HG02981 (cell line): ENCODE measurements around the gene LRRC73.
"Not testable (repeated sequence)": the region's sequence is repeated elsewhere in the genome, so short reads cannot be mapped to it uniquely, and the experiment has no call there.

Experiments used
- ATAC-seq: cut with Tn5 transposase; IDR thresholded peaks from one replicate; pipeline ENCODE4 v1.9.1; 2021; ENCODE audit warnings: mild to moderate bottlenecking, moderate library complexity; ENCODE audit not compliant: unreplicated experiment

The LRRC73 gene

DNA sequence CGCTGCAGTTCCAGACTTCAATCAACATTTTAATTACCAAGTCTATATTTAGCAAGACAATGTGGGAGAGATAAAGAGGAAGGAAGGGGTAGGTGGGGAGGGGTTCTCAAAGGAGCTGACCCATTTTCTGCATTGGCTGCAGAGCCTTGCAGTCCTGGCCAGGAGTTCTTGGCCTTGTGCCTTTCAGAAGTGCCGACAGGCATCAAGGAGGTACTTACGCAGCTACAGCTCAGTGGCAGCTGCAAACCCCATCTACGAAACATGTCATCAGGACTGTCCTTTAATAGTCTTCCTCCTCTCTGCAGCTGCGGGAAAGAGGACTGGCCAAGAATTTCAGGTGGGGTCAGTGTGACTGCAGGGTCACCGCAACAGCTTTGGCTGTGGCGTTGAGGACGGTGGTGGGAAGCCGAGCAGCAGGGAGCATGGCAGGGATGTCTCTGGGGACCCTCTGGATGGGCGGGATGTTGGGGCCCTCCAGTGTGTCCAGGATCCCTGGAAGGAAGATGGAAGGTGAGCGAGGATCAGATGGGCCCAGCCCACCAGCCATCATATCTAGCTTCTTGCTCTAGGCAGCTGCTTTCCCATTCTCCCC is 1.8 kb upstream of the LRRC73 start:
- ATAC-seq = no peak

DNA sequence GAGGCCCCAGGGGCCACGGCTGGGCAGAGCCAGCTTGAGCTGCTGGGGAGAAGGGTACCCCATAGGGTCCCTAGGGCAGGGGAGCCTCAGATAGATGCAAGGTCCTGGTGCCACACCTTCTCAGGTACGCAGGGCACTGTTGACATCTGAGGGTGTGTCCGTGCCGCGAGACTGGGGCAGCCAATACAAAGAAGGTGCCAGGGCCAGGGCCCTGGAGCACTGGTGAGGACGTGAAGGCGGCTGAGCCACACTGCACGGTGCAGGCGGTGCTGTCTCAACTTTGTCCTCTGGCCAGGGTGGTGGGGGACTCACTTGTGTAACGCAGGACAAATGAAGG is 649 bp upstream of the LRRC73 start:
- no peak for ATAC-seq

DNA sequence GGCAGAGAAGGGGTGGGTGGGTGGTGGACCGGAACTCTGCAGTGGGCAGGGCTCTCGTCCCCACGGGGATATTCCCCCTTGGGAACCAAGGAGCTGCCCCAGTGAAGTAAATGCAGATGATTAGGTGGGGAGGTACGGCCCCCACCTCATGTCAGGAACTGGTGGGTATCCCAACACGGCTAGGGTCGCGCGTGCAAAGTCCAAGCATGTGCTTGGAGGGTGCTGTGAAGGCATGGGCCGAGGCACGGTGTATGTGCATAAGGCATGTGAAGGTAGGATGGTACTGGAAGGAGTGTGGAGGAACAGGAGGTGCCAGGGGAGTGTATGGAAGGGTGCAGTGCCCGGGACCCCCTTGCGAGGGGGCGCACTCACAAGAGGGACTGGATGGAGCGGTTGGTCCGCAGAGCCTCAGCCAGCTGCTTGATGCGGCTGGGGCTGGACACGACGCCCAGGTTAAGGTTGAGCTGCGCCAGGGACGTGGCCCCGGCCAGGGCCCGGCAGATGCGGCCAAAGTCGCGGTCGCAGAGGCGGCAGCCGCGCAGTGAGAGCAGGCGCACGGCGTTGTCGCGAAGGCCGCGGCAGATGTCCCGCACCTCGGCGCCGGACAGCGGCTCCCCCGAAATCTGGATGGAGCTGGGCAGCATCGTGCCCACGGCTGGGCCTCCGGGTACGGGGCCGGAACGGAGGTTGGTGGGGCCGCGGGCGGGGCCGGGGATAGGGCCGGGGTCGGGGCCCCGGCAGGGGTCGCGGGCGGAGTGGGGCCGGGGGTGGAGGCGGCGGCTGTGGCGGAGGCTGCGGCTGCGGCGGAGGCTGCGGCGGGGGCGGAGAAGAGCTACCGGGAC is 783 bp downstream of the LRRC73 start:
- ATAC-seq = no peak

DNA sequence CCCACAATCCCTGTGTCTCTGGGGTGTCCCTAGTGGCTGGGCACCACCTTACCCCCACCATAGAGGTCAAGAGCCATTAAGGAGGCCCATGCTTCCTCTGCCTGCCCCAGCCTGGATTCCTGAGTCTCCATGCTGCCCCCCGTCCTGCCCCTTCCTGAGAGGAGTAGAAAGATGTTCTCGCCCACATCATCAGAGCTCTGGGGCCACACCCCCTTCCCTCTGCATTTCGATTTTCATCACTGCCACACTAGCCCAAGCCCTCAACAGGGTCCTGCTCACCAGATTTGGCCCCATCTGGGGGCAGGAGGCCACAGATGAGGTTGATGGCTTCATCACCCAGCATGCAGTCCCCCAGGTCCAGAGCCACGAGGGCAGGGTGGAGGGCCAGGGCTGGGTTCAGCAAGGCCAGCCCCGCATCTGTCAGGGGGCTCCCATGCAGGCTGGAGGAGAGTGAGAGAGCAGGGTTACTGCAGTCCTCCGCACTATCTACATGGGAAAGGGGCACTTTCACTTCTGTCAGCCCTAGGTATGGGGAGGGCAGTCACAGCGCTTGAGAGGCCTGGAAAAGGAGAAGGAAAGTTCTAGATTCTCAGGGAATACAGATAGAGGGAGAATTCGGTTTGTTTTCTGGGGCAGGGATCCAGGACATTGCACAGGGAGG is 1.5 kb downstream of the LRRC73 start:
- ATAC-seq = no peak

DNA sequence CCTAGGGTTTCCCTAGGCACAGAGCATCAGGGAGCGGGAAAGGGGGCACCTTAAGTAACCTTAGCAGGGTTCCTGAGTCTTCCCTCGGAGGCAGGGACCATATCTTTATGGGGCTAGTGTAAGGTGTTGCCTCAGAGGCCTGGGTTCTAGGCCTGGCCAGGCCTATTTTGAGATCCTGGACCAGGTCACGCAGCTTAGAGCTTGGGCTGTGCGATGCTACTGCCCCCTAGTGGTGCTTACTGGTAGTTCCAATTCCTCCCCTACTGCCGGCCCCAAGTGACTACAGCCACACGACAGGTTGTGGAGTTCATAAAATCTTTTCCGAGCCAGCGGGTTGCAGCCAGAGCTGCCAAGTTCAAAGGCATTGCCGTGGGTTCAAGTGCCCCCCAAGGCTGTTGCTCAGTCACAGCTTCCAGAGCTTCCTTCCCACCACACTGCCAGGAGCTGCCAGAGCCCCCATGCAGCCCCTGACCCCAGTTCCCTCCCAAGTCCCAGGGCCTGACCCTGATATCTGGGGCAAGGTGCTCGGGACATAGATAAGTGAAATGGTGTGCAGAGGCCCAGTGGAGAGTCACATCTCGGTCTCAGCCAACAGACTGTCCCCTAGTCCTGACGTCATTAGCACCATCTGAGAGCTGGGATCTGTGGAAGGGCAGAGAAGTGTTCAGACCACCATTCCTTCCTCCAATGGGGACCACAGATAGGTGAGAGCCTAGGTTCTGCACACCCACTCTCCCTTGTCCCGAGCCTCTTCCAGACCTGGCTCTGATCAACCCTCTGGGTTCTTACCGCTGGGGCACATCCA is 3.3 kb downstream of the LRRC73 start:
- no peak for ATAC-seq

DNA sequence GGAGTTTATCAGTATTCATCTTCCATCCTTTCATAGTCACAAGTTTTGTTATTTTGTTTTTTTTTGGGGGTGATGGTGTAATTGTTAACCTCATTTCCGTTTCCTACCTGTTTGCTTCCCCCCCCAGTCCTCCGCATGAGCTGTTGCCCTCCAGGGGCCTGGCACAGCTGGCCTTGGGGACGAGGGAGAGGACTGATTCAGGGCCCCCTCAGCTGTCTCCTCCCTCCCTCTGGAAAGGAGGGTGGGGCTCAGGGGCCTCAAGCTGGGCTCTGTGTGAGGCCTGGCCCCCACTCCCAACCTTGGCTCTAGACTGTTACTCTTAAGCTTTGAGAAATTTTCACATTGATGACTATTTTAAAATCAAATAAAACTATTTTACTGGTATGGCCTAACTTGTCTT is 4.0 kb downstream of the LRRC73 start:
- no peak for ATAC-seq

DNA sequence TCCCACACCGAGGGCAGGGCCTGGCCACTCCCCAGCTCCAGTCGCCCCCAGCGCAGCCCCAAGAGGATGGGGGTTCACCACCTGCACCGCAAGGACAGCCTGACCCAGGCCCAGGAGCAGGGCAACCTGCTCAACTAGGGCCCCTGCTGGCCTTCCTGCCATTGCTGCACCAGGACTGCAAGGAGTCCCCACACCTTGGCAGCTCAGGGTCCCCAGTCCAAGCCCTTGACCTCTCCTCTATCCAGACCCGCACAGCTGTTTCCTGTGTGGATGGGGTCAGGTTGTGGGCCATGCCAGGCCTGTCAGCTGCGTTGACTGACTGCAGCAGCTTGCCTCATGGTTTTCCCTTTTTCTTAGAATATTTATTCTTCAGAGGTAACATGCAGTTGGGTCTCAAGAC is 4.4 kb downstream of the LRRC73 start:
- no peak for ATAC-seq

DNA sequence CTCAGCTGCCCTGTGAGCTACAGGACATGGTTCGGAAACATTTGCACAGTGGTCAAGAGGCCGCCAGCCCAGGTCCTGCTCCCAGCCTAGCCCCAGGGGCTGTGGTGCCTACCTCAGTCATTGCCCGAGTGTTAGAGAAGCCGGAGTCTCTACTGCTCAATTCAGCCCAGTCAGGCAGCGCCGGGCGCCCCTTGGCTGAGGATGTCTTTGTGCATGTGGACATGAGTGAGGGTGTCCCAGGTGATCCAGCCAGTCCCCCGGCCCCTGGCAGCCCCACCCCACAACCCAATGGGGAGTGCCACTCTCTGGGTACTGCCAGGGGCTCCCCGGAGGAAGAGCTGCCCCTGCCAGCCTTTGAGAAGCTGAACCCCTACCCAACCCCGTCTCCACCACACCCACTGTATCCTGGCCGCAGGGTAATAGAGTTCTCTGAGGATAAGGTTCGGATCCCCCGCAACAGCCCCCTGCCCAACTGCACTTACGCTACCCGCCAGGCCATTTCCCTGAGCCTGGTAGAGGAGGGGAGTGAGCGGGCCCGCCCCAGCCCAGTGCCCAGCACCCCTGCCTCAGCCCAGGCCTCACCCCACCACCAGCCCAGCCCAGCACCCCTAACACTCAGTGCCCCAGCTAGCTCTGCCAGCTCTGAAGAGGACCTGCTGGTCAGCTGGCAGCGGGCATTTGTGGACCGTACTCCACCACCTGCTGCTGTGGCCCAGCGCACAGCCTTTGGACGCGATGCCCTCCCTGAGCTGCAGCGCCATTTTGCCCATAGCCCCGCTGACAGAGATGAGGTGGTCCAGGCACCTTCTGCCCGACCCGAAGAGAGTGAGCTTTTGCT is 5.2 kb downstream of the LRRC73 start:
- no peak for ATAC-seq

DNA sequence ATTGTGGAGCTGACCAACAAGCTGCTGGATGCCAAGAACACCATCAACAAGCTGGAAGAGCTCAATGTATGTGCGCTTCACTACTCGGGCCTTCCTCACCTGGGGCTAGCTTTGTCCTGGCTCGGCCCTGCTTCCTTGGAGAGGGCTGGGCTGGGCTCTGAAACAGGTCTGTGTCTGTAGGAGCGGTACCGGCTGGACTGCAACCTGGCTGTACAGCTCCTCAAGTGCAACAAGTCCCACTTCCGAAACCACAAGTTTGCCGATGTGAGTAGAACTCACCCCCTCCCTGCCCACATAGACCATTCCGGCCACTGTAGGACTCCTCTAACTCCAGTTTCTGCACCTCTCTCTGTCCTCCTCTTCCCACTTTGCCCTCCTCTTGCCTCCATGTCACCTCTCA is 6.7 kb downstream of the LRRC73 start:
- ATAC-seq = no peak

DNA sequence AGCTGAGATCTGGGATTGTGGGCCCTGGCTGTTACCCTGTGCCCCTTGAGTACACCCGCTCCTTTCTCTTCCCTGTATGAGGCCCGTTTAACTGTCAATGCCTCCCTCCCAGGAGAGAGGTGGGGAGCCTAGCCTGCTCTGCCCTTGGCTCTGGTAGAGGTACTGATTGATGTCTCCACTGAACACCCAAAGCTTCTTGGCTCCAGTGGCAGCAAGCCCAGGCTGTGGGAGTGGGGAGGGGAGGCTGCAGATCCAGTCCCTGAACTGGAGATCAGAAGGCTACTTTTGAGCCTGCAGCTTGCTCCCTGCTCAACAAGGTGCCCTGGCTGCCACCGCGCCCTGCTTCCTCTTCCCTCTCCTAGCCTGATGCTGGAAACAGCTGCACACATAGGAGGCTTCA is 7.5 kb downstream of the LRRC73 start:
- ATAC-seq = no peak

DNA sequence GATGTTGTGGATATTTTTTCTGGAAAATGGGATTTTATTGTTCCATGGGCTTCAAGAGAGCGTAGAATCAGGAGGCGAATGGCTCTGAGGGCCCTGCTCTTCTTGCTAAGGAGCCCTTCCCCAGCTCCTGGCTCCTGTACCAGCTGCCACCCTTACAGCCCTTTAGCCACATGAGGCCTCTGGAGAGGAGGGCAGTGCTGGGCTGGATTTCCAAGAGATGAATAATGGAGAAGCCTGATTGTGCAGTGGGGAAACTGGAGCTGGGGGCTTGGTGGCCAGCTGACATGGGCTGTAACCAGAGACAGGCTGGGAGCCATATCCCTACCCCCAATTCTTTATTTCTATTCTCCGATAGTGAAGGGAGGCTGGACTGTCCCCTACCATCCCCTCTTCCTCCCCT is 9.2 kb downstream of the LRRC73 start:
- no peak for ATAC-seq

DNA sequence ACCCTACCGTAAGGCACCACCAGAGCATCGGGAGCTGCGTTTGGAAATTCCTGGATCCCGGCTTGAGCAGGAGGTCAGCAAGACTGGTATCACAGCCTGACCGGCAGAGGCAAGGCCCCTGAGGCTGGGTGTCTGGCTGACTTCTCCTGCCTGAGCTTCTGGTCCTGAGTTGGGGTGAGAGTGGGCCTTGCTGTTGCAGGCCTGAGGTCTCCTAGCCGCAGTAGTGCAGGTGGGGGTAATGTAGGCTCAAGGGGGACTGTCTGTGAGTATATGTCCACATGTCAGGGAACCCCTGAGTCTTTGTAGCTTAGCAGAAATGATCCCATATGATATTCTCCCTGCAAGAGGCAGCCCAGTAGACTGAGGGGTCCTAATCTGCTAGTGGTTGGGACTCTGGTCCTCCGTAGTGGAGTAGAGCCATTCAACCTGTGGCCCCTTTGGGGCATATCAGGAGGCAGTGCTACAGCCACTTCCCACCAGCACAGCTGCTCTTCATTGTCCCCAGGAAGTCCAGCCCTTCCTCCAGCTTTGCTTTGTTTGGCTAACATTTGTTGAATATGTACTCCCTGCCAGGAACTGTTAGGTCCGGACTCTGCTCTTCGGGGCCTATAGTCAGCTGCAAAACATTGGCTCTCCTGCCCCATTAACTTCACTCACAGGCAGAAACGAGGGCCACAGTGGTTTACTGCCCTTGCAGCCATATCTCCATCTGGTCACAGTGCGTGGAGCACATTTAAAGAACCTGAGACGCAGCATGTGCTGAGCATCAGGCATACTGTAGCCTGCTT is 10.9 kb downstream of the LRRC73 start:
- ATAC-seq = no peak

DNA sequence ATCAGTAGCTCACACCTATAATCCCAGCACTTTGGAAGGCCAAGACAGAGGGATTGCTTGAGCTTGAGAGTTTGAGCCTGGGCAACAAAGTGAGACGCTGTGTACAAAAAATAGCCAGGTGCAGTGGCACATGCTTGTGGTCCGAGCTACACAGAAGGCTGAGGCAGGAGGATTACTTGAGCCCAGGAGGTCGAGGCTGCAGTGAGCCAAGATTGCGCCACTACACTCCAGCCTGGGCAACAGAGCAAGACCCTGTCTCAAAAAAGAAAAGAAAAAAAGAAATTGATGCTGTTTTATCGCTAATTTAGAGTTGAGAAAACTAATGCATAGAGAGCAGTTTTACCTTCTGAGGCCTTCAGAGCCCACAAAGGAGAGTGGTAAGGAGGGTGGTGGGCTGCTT is 11.9 kb downstream of the LRRC73 start:
- not testable (repeated sequence) for ATAC-seq

DNA sequence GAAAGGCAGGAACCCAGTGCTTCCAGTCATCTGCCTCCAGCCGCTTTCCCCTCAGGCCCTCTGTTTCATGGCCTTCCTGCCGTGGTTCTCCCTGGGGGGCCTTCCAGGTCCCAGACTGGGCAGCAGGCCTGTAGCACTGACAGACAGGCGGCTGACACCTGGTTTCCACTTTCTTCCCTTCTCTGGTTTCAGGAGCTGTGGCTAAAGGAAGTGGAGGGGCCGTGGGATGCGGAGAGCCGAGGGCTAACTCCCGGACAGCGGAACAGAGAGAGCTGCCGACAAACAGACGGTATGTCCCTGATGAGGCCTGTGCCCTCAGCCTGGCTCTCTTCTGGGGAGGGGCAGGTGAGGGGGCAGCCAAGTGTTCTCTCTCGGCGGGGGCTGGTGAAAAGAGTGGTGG is 12.5 kb downstream of the LRRC73 start:
- no peak for ATAC-seq

DNA sequence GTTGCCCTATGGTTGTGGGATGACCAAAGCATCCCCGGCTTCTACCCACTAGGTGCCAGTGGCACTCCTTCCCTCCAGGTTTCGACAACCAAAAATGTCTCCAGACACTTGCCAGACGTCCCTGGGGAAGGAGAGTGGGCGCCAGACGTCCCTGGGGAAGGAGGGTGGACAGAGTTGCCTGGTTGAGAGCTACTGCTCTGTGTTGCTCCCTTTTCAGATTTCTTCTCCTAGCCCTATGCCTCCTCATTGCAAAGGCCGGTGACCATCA is 13.1 kb downstream of the LRRC73 start:
- no peak for ATAC-seq

DNA sequence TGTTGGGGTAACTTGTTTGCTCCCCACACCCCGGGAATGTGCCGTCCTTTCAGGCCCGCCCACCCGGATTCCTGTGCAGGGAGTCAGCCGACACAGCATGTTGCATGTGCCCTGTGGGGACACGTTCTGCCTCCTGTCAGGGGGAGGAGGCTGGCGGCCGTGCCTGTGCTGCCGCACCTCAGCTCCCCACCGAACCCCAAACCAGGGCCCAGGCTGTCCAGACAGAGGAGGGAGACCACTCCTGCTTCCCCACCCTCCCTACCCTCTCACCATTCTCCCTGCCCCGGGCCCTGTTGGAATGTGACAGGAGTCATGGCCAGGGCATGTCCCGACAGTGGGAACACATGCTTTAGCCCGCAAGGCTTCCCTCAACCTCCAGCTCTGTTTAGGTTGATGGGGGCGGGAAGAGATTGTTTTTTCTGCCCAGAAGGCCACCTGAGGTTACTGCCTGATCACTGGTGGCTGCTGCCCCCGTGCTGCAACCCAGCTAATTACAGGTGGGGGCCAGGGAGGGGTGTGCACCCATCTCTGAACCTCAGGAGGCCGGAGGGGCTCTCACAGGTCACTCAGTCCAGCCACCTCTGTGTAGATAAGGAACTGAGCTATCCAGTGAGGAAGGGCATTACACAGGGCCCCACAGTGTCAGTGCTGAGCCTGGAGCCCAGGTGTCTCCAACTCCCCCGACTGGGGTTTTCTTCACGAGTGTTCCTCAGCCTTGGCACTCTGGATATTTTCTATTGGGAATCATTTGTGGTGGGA is 13.6 kb downstream of the LRRC73 start:
- no peak for ATAC-seq

DNA sequence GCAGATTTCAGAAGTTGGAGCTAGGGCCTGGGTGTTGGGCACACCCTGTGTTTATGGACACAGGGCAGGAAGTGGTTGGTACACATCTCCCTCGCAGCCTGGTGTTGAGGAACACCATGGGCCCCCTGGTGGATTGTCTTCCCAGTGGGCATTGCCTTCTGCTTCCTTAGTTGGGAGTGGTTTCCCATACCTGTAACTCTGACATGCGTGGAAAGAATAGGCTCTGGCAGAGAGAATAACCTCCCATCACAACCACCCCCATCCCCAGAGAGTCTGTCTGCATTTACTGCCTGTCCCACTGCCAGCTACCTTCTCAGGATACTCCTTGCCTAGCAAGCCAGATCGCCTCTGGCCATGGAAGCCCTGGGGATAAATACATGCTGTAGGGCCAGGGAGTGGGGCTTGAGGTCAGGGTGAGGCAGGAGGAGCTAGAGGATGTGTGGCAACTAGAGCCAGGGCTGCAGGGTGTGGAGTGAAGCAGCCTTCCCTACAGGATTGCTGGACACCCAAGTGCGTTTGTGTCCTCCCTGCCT is 14.7 kb downstream of the LRRC73 start:
- no peak for ATAC-seq

DNA sequence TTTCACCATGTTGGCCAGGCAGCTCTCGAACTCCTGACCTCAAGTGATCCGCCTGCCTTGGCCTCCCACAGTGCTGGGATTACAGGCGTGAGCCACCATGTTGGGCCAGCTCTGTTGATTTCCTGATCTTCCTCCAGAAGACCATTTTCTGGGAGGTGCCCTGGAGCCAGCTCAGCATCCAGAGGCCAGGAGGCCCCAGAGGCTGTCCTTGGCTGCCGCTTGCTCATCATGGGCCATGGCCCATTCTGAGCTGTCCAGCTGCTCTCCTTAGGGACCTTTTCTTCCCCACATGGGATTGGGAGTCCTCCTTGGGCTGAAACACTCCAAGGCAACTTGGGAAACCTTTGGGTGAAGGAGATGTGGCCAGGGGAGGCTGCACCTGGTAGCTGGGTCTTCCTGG is 15.4 kb downstream of the LRRC73 start:
- no peak for ATAC-seq

DNA sequence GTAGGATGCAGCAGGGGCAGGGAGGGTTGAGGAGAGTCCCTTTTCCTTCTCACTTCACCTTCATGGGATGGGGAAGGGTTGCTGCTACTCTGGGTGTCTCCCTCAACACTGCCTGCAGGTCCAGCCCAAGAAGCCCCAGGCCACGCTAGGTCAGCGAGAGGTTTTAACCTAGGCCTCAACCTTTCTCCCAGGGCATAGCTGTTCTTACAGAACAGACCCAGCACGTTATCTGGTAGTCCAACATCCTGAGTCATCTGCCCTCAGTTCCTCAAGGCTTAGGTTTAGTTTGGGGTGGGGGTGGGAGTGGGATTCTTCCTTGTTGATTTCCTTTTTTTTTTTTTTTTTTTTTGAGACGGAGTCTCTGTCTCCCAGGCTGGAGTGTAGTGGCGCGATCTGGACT is 15.8 kb downstream of the LRRC73 start:
- ATAC-seq = no peak
